HG03457 (cell line): ENCODE results near the gene MAFF.

Source experiments
- ATAC-seq: cut with Tn5 transposase; IDR thresholded peaks from one replicate; pipeline ENCODE4 v1.9.1; 2021; ENCODE audit warnings: moderate number of reproducible peaks; ENCODE audit not compliant: unreplicated experiment

Gene MAFF

DNA sequence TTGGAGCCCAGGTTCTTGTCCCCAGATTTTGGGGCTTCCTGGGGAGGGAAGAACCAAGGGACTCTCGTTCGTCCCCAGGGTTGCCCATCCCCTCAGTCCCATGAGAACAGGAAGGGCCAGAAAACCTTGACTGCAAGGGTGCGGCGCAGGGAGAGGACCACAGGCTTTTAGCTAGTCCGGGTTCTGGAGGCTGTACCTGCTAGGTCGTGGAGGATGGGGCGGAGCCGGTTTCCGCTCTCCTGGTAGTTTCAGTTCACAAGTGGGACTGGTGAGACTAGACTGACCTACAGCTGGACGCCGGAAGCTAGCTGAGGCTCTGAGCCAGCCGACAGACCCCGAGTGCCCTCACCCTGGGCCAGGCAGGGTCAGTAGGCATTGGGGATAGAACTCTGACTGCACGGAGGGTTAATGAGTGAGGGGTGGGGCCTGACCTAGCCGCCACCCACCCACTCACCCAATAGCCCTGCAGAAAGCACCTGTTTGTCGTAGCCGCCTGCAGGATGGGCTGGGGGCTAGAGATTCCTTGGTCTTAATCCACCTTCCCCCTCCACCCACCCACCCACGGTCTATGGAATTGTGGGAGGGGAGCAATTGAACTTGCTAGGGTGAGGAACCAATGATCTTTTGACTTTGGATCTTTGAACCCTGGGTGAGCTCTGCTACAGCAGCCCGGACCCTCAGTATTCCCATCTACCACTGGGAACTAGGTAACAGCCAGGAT is 1.5 kb downstream of the MAFF start:
- no peak for ATAC-seq

DNA sequence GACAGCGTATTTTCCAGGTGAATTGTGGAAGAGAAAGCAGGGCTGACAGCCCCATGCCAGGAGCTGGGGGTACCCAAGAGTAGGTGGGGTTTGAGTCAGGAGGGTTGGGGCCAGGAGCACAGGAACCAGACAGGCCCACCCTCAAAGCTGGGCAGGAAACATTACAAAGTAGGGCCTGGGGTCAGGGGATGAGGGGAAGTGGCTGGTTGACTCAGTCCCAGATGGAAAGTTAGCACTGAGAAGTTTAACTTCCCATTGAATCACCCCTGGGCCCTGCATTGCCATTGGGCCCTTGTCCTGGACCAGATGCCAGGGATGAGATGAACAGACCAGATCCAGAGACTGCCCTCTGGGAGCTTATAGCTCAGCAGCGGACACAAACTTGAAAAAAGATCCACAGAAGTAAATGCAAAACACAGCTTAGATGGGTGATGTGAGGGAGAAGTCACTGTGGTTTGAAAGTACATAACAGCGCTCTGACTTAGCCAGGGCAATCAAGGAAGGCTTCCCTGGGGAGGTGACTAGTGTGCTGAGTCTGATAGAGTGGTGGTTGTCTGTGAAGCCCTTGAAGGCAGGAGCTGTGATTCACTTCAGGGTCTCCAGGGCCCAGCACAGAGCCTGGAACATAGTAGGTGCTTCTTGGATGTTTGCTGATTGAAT is 2.2 kb downstream of the MAFF start:
- no peak for ATAC-seq

DNA sequence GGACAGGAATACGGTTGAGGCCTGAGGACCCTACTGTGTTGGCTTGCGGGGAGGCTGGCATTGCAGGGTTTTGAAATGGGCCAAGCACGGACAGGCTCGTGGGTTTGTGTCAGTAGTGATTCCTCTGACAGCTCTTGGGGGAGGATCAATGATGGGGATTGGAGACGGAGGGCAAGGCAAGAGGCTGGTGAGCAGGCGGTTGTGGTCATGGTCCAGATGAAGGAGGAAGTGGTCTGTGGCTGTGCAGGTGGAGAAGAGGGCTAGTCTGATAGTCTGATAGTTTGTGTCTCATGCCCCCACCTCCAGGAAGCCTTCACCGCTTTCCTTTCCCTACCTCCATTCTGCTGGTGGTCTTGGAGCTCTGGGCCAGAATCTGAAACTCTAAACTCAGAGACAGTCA is 3.0 kb downstream of the MAFF start:
- ATAC-seq: no peak

DNA sequence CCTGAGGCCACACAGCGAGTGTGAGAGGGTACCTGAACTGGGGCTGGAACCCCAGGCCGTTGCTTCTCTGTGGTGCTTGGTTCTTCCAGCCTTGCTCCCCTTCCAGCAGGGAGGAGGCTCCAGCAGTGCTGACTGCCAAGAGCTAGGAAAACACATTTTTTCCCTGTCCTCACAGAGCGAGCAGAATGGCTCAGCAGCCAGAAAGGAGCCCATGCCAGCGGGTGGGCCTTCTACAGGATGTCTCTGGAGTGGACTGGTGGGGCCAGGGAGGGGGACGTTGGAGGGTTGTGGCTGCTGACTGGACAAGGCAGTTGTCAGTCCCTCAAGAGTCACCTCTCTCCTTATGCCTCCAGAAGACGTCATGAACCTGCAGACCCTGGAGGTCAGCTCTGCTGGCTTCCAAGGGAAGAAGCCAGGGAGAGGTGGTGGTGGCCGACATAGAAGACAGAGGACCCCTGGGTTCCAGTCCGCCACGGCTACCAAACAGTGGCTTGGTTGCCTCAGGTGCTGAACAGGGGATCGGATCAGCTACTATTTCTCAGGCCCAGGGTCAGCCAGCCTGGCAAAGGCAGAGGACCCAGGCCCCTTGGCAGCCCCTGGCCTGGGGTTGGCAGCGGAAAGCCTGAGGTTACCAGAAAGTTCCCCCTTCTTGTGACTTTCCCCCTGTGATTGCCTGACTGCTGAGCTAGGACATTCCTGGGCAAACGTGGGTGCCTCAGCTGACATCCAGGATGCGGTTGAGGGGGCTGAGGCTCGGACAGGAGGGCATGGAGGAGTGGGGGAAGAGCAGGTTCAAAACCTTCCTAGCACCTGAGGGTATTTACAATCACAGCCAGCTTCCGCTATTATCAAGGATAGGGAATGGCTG is 3.7 kb downstream of the MAFF start:
- no peak for ATAC-seq

DNA sequence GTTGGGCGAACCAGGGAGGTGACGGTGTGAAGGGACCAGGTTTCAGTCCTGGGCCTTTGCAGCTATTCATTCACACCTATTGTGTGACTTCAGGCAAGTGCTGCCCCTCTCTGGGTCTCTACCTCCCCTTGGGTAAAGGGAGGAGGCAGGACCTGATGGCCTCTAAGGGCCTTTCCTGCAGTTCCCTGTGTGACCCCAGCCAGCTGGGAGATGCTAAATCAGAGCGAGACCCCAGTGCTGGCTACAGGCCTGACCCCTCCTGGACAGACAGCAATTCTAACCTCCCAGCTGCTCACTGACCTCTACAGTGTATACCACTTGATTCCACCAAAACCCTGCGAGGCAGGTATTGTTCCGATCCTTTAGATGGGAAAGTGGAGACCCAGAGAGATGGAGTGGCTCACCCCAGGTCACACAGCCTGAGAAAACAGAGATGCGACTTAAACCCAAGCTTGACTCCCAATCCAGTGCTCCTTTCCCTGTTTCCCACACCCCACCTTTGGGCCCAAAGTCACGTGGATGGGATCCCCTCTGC is 6.2 kb downstream of the MAFF start:
- ATAC-seq: no peak

DNA sequence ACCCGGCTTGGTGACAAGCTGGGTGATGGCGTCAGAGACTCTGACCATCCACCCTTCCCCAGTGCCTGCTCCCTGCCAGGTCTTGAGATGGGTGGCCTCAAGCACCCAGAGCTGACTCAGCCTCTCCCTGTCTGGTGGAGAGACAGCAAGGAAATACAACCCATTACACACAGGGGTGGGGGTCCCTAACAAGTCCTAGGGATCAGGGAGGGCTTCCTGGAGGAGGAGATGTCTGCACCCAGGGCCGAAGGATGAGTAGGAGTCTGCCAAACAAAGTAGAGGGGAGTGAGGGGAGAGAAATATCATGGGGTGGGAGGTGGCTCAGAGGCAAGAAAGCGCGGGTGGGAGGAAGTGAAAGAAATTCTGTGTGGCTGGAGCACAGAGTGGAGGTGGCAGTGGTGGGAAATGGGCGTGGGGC is 6.8 kb downstream of the MAFF start:
- no peak for ATAC-seq

DNA sequence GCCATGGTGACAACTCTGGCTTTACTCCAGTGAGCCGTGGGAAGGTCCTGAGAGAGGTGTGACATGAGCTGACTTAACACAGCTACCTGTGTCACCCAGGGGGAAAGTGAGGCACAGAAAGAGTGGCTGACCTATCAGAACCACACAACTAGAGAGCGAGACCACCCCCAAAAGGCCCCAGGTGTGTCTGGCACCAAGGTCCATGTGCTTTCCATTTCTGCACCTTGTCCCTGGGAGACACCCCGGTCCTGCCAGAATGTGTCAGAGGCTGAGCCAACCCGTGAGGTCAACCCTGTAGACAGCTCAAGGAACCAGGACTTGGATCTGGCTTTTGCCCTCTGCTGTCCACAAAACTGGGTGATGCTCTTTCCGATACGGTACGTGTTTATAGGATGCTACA is 9.8 kb downstream of the MAFF start:
- no peak for ATAC-seq

DNA sequence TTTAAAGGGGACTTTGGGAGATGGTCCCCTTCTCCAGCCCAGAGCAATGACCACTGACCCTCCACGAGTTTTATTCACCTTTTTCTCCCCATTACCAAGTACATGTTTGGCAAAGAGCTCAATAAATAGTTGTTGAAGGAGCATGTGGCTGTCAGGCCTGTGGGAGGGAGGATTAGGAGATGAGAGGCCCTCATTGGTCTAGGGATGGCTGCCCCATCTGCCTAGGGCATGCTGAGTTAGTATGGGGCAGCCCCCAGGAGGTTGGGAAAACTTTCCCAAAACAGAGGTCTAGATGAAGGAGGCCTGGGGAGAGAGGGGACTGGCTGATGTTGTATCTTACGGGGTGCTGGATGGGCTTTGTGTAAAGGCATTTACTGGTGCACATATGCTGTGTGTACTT is 10.6 kb downstream of the MAFF start:
- no peak for ATAC-seq

DNA sequence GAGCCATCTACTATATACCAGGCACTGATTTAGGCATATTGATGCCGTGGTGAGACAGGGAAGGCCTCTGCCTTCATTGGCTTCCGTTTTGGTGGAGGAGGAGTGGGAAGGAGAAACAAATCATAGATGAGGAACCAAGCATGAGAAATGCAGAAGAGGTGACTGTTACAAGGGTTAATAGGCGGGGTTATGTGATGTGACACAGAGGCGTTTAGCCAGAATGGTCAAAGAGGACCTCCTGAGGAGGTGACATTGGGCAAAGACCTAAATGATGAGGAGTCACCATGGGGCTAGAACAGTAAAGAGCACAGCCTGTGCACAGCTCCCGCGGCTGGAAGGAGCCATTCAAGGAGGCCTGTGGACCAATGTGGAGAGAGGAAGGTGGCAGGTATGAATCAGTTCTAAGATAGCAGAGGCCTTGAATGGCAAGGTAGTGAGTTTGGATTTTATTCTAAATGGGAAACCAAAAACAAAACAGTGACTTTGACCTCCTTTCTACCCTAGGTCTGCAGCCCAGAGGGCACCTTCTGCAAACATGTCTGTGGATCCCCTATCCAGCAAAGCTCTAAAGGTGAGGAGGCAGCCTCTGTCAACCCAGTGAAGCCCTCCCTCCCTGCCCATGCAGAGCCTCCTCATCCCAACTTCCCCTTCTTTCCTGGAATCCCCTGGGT is 11.7 kb downstream of the MAFF start:
- no peak for ATAC-seq

DNA sequence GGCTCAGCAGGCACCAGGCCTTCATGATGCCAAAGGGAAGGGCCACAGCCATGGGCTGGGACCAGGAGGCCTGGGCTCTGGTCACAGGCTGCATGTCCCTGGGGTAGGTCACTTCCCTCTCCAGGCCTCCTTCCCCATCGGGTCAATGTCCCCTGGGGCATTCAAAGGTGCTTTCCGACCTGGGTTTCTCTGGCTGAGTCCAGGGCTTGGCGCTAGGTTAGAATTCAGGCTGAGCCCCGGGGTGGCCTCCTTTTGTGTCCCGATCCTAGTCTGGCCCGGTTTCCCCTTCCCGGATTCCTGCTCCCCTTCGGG is 12.2 kb downstream of the MAFF start:
- ATAC-seq: no peak

DNA sequence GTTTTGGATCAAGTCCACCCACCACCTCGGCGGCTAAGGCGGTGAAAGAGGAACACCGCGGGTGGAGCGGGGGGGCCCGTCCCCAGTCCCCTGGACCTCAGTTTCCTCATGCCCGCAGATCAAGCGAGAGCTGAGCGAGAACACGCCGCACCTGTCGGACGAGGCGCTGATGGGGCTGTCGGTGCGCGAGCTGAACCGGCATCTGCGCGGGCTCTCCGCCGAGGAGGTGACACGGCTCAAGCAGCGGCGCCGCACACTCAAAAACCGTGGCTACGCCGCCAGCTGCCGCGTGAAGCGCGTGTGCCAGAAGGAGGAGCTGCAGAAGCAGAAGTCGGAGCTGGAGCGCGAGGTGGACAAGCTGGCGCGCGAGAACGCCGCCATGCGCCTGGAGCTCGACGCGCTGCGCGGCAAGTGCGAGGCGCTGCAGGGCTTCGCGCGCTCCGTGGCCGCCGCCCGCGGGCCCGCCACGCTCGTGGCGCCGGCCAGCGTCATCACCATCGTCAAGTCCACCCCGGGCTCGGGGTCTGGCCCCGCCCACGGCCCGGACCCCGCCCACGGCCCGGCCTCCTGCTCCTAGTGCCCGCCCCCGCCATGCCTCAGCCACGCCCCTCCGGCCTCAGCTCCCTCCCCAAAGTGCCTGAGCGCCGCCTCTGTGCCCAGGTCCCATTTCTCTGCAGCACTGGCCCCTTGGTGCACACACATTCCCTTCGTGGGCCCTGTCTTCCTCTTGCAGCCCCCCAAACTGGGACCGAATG is 12.7 kb downstream of the MAFF start:
- ATAC-seq: no peak

DNA sequence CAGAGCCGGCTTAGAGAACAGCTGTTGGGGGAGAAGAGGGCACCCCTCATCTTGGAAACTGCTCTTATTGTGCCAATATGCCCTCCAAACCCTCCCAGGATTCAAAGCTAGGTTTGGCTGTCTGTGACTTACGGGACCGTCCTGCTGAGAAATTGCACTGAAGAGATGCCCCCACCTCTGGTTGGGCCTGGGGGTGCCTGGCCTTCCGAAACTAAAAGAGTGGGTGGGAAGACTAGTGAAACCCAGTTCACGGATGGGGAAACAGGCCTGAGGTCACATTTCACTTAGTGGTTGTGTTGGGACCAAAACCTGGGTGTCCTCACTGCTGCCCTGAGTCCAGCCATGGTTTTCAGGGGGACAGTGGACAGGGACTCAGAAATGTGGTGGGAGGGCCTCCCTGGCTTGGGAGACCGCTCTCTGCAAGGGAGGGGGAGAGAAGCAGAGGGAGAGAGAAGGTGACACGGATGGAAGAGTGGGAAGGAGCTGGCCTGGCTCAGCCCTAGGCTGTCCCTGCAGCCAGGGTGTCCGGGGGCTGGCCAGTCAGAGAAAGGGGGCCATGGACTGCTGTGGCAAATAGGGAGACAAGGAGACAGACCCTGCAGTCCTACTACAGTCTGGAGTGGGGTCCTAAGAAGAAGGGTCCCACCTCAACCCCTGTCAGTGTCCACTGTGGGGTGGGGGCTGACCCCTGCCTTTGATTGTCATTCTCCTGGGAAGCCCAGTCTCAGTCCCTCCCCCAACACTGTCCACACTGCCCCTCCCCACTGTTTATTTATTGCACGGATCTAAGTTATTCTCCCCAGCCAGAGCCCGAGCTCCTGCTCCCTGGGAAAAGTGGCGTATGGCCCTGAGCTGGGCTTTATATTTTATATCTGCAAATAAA is 13.6 kb downstream of the MAFF start:
- no peak for ATAC-seq

DNA sequence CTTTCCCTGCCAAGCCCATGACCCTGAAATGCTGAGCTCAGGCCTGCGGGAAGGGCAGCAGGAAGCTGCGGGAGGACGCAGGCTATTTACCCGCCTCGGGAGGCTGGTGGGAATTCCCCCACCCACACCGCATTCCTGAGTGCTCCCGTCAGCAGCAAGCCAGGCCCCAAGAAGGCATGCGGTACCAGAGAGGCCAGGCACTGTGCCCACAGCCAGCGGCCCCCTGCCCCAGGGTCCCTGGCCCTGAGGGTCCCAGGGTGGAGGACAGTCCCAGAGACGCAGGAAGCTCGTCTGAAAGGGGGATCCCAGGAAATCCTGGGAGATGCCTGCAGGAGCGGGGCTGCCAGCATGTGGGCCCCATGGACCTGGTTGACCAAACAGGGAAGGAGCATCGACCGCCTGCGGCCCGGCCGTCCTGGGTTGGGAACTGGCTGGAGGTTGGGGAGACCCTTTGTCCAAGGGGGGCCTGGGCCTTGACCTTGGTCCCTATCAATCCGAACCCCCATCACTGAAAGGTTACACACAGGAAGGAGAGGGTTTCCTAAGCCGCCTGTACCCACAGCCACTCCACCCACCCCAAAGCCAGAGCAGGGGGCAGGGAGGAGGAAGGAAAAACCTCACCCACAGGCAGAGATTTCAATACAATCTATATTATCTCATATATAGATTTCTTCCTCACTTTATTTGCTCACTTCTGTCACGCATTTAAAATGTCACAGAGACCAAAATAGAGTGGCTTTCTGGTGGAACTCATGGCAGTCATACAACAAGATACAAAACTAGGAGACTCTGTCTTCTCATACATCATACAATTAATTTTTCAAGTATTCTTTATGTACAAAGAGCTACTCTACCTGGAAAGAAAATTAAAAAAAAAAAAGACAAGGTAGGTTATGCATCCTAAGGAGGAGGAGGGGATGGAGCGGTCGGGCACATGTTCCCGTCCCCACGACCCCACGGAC is 17.1 kb downstream of the MAFF start:
- no peak for ATAC-seq

DNA sequence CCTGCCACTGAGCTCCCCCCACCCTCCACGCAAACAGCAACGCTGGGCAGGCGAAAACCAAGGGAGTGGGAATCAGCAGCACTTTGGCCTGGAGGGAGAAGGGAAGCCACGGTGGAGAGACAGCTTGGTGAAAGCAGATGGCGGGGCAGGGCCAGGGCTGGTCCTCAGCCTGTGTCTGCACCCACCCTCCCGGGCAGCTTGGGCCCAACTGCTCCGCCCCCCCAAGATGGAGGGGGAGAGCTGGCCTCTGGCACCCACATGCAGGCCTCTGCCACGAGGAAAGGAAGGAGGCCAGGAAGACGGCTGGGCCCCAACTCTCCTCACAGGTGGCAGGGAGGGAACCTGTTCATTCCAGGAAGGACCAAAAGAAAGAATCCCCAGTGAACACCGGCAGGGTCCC is 17.8 kb downstream of the MAFF start:
- no peak for ATAC-seq

DNA sequence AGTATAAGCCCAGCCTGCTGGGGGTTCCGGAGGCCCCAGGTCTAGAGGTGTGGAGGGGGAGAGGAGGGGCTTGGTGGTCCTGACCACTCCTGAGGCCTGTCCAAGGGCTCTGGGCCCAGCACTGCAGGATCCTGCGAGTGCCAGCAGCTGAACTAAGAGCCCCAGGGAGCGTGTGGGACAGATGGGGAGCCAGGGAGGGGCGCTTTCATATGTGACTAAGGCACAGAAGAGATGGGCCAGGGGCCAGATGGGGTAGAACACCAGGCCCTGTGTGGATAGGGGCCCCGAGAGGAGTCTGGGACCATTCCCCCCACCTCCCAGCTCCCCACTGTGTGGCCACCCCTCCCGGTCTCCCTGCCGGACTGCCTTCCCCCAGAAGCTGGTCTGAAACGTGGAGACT is 18.4 kb downstream of the MAFF start:
- no peak for ATAC-seq

DNA sequence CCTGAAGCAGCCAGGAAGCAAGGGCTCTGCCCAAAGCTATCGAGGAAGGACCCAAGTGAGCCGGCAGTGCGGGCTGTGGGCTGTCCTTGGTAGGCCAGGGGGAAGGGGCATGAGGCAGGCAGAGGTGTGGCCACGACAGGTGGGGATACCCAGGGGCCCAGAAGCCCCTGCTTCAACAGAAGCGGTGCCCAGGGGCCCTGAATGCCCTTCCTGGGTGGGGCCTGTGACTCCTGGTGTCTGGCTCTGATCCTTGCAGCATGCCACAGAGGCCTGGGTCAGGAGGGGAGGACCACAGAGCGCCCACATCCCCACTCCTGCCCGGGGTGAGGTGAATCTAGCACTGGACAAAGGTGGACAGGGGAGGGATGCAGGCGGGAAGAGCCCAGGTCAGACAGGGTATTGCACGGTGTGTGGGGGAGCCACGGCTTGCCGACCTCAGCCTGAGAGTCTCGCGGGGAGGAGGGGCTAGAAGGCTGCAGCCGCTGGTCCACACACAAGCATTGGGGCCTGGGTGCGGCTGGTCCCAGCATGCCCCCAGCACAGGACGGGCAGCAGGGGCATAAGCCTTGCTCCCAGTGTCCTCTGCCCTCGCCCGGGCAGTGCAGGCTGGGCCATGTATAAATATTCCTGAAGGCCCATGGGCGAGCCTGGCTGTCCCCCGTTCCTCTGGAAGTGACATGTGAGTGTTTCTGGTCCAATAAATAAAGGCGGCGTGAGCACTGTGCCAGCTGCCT is 19.0 kb downstream of the MAFF start:
- ATAC-seq: no peak

DNA sequence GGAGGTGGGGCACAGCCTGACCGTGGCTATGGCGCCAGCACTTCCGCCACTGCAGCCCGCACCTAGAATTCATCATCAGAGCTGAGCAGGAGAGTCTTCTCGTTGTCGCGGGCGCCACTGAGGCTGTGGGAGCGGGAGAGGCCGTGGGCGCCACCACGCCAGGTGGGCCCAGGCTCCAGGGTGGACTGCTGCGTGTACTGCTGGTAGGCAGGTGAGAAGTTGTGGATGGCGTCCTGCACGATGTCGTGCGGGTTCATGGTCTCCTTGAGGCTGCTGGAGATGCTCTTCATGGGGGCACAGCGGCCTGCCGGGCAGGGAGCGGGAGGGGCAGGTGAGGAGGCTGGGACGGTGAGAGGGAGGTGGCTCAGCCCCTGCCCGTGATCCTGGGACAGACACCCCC is 19.6 kb downstream of the MAFF start:
- ATAC-seq: no peak
